IgD-negative memory B cell (primary cell): Measurements from ENCODE around the gene NELFB. TPM values are rescaled to one million over a fixed set of nuclear protein-coding genes. Genes with fewer than 3 reads are reported as not detected.

Experiments
- H3K27ac Mint-ChIP-seq, 3 donors: one replicate each; pipeline ENCODE4 v1.8.0; 2020 to 2022; ENCODE audit warnings: mild to moderate bottlenecking in 3 of 3, mixed read lengths in 3 of 3, moderate library complexity in 1 of 3
- H3K27me3 Mint-ChIP-seq: one replicate; pipeline ENCODE4 v1.8.0; 2021; ENCODE audit warnings: mixed read lengths
- H3K36me3 Mint-ChIP-seq: one replicate; pipeline ENCODE4 v1.8.0; 2020; ENCODE audit warnings: mild to moderate bottlenecking, mixed read lengths
- H3K4me1 Mint-ChIP-seq, 3 donors: one replicate each; pipeline ENCODE4 v1.8.0; 2020 to 2022; ENCODE audit warnings: mixed read lengths in 3 of 3, mild to moderate bottlenecking in 1 of 3
- H3K4me3 Mint-ChIP-seq, 4 donors: one replicate each; pipeline ENCODE4 v1.8.0; 2020 to 2022; ENCODE audit warnings: mild to moderate bottlenecking in 4 of 4, mixed read lengths in 4 of 4, moderate library complexity in 3 of 4
- H3K9me3 Mint-ChIP-seq, 3 donors: one replicate each; pipeline ENCODE4 v1.8.0; 2020 to 2021; ENCODE audit warnings: mixed read lengths in 3 of 3, mild to moderate bottlenecking in 1 of 3
- polyA plus RNA-seq: library from polyadenylated mRNA; unstranded; fragments of 300-500 nt; fragmentation: Illumina TruSeq; gene quantifications from one replicate; pipeline ENCODE4 v1.2.3, GENCODE V29; 2021

NELFB gene
- polyA plus RNA-seq, 1 donor from 2014 or later: 34.2 TPM

DNA sequence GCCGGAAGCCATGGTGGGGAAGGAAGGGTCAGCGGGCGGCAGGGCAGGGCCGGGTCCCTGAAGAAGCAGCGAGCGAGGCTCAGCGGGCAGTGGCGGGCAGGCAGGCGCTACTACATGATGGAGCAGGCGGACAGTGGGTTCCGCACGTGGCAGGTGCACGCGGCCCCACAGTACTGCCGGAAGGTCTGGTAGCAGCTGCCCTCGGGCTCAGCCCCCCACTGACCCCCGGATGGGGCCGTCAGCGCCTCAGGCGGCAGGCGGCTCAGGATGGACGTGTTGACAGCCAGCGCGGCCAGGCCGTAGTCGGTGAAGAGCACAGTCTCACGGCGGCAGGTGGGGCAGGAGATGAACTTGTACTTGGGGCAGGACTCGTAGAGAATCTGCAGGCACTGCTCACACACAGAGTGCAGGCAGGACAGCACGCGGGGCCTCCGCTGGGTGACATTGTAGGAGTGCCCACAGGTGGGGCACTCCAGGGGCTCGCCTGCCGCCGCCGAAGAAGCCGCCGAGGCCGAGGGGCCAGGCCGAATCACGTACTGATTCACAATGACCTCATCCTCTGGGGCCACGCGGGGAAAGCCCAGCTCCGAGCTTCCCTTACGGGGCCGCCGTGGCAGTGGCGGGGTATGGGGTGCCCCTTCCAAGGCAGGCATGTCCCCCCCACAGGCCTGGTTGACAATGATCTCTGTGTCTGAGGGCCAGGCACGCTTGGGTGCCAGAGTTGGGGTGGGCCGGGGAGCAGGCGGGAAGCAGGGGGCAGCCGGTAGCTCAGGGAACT, 34.6 kb upstream of the NELFB start:
- peaks cover 0 to 2% (median 2%) of the 10 kb centered on the region in 3 donors for H3K4me1 Mint-ChIP-seq
- H3K27ac Mint-ChIP-seq: no peak overlapping the region

DNA sequence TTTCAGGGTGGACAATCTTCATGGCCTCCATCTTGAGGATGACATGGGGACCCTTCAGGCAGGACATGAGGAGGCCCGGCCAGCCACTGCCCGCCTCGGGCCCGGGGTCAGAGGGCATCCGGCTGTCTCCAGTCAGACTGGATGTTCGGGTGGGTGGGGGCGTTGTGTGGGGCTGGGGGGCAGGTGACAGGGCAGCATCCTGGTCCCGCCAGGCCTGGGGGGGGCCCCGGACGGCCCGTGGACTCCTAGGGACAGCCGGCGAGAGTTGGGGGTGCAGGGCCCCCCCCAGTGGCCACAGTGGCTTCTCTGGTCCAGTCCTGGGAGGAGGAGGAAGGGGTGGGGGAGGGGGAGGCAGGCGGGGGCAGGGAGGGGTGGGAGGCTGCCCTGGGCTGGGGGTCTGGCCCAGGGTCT, 34.0 kb upstream of the NELFB start:
- H3K4me1 Mint-ChIP-seq: peaks cover 0 to 2% (median 2%) of the 10 kb centered on the region in 3 donors
- peak overlapping the region in 3 of 4 donors; percentile 20 to 46 (median 28) for H3K4me3 Mint-ChIP-seq
- no peaks in the 10 kb centered on the region for H3K36me3 Mint-ChIP-seq
- peaks cover 1% of the 10 kb centered on the region for H3K27me3 Mint-ChIP-seq
- no peaks in the 10 kb centered on the region for H3K9me3 Mint-ChIP-seq
- no peak overlapping the region for H3K27ac Mint-ChIP-seq

More for the DNA sequence above, 34.6 kb upstream of the NELFB start:
- Mint-ChIP-seq H3K36me3 (no peaks in the 10 kb centered on the region), H3K27me3 (peaks cover 1% of the 10 kb centered on the region), H3K9me3 (no peaks in the 10 kb centered on the region), H3K4me3 (peak overlapping the region in 3 of 4 donors; percentile 20 to 57 (median 46))

DNA sequence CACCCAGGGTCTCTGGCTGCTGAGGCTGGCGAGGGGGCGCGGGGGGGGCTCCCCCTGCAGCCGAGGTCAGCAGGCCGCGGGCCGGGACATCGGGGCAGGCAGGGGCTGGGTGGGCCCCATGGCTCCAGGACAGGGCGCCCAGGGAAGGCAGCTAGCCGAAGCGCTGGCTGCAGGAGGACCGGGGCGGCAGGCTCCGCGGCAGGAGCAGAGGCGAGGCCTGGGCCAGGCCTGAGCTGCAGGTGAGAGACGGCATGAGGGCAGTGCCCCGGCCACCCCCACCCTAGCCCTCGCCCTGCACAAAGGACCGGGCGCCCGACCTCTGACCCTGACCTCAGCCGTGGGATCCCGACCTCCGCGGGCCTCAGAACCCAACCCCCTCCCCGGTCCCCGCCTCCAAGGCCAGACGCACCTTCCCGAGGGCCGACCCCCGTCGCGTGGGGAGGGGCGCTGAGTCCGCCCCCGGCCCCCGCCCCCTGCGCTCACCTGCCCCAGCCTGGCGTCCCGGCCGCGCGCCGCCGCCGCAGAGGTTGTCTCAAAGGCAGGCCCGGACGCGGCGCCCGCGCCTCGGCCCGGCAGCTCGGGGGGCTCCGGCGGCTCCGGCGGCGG, 33.5 kb upstream of the NELFB start:
- Mint-ChIP-seq H3K27ac (no peak overlapping the region), H3K4me3 (peak overlapping the region in 1 of 4 donors; percentile 23), H3K4me1 (peaks cover 0 to 2% (median 2%) of the 10 kb centered on the region in 3 donors), H3K36me3 (no peaks in the 10 kb centered on the region), H3K27me3 (peaks cover 1% of the 10 kb centered on the region), H3K9me3 (no peaks in the 10 kb centered on the region)

DNA sequence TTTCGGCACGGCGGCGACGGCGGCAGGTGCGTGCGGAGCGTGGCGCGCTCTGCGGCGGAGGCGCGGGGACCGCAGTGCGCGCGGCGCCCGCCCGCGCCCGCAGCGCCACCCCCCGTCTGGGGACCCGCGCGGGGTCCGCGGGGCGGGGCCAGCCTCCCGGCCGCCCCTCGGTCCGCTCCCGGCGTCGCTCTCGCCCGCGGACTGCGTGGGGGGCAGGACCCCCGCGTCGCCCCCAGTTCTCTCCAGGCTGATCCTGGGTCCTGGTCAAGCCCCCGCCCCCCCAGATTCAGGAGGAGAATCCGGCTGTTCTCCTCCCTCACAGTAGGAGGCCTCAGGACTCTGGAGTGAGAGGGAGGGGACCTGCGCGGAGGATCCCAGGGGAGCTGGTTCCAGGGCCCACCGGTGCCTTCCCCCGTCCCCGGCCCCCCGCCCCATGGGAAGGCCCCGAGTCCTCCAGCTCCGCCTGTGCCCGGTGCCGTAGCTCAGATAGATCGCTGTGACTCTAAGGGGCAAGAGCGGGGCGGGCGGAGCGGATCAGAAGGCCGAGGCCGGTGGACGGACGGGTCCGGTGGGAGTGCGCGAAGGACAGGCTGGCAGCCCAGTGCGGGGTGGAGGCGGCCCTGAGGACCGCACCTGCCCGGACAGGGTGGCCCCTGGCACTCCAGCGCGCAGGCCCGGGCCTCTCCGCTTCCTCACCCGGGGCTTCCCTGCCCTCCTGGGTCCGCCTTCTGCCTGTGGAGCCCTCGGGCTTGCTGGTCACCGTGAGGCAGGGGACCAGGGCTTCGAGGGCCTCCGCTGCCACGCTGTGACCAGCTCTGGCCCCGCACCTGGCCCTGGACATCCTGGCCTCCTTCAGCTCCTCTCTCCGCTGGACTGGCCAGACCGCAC, 32.7 kb upstream of the NELFB start, which contains the start of gene RNF208:
Gene RNF208 (minus strand): TSS at position 51 of the 888 bp plus-strand sequence. CDS start 1,028 bp downstream, outside the sequence.
- Mint-ChIP-seq H3K27me3 (peaks cover 2% of the 10 kb centered on the region), H3K4me3 (peak within 1 kb of the TSS; percentile 76 to 94 (median 88)), H3K9me3 (no peaks in the 10 kb centered on the region), H3K36me3 (no peaks in the 10 kb centered on the region), H3K4me1 (peaks cover 0 to 2% (median 2%) of the 10 kb centered on the region in 3 donors), H3K27ac (peak within 1 kb of the TSS; percentile 50 to 90 (median 78))

DNA sequence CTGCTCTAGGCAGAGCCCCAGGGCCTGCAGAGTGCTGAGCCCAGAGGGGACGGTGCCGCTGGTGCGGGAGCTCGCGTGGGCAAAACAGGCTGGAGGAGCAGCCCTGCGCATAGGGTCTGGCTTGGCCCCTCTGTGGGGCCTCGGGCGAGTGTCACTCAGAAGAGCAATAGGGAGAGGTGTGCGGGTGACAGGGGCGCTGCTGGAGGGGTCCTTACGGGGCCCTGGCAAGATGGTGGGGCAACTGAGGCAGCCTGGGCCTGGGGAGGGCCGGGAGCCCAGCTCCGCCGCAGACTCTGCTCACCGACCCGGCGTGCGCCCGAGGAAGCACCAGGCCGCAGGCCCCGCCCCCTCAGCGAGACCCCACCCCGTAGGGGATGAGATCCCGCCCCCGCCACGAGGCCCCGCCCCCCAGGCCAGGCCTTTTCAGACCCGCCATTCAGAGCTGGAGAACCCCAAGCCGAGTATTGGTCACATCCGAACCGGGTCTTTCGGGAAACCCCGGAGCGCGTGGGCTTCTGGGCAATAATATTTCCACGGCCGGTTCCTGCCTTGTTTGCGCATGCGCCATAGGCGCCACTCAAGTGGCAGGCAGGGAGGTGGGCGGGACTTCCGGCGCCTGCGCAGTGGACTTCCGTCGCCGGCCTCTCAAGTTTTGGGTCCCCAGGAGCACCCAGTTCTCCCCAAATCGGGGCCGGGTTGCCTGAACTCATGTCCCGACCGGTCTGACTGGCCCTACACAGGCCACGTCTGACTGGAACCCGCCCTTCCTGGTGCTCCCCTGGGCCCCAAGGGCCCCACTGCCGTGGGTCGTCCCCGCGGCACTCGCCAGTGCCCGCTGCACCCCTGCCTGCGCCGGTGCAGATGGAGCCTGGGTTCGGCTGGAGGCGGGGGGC, 31.8 kb upstream of the NELFB start:
- no peaks in the 10 kb centered on the region for H3K9me3 Mint-ChIP-seq
- H3K36me3 Mint-ChIP-seq: no peaks in the 10 kb centered on the region
- peaks cover 4% of the 10 kb centered on the region for H3K27me3 Mint-ChIP-seq
- H3K4me3 Mint-ChIP-seq: peak overlapping the region; percentile 76 to 94 (median 88)
- H3K4me1 Mint-ChIP-seq: peaks cover 0 to 4% (median 2%) of the 10 kb centered on the region in 3 donors
- peak overlapping the region; percentile 50 to 90 (median 88) for H3K27ac Mint-ChIP-seq

DNA sequence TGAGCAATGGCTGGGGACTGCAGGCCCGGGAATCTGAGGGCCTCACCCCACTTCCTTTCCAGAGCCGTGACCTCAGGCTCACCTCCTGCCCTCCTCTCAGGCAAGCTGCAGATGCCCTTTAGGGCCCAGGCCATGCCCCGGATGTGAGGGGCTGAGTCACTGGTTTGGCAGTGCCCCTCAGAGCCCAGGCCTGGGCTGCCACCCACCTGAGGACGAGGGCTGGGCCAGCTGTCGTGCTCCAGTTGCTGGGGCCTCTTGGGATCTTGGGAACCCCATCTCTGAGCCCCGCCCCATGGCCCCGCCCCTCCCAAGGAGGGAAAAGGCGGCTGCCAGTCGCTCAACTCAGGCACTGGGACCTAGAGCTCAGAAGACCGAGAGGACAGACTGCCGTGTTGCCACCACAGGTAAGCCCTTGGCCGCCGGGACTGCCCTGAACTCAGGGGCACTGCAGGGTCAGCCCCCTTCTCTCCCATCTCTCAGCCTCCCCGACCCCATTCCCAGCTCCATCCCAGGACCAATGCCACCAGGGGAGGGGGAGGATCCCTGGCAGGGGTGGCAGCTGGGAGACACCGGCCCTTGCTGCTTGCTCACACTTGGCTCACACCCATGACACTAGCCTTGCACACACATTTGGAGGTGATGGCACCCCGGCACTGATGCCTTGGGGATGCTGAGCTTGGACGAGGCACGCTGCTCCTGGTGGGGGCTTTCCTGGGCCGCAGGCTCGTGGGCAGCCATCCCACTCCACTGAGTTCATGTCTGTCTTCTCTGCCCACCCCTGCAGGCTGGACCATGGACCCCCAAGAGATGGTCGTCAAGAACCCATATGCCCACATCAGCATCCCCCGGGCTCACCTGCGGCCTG, 30.1 kb upstream of the NELFB start, which contains the start of gene CYSRT1:
Gene CYSRT1 (plus strand): TSS at position 345 of the 865 bp plus-strand sequence. CDS start 448 bp downstream, at position 793.
- Mint-ChIP-seq H3K9me3 (no peaks in the 10 kb centered on the region), H3K4me3 (peak within 1 kb of the TSS; percentile 76 to 94 (median 88)), H3K27ac (peak within 1 kb of the TSS in 2 of 3 donors; percentile 88 to 90), H3K36me3 (no peaks in the 10 kb centered on the region), H3K4me1 (peaks cover 0 to 4% (median 2%) of the 10 kb centered on the region in 3 donors), H3K27me3 (peaks cover 7% of the 10 kb centered on the region)

DNA sequence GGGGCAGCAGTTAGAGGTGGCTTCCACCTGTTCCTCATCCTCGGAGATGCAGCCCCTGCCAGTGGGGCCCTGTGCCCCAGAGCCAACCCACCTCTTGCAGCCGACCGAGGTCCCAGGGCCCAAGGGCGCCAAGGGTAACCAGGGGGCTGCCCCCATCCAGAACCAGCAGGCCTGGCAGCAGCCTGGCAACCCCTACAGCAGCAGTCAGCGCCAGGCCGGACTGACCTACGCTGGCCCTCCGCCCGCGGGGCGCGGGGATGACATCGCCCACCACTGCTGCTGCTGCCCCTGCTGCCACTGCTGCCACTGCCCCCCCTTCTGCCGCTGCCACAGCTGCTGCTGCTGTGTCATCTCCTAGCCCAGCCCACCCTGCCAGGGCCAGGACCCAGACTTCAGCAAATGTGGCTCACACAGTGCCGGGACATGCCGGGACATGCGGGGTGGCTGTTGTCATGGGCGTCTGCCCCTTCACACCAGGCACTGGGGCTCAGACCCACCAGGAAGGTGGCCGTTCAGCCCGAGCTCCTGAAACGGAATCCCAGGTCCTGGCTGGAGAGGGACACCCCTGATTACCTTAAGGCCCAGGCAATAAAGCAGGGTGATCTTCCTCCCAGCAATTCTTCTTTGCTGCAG, 29.3 kb upstream of the NELFB start:
- Mint-ChIP-seq H3K9me3 (no peaks in the 10 kb centered on the region), H3K27ac (peak overlapping the region in 1 of 3 donors; percentile 18), H3K4me3 (peak overlapping the region in 1 of 4 donors; percentile 34), H3K36me3 (no peaks in the 10 kb centered on the region), H3K4me1 (peaks cover 0 to 4% (median 2%) of the 10 kb centered on the region in 3 donors), H3K27me3 (peaks cover 6% of the 10 kb centered on the region)

DNA sequence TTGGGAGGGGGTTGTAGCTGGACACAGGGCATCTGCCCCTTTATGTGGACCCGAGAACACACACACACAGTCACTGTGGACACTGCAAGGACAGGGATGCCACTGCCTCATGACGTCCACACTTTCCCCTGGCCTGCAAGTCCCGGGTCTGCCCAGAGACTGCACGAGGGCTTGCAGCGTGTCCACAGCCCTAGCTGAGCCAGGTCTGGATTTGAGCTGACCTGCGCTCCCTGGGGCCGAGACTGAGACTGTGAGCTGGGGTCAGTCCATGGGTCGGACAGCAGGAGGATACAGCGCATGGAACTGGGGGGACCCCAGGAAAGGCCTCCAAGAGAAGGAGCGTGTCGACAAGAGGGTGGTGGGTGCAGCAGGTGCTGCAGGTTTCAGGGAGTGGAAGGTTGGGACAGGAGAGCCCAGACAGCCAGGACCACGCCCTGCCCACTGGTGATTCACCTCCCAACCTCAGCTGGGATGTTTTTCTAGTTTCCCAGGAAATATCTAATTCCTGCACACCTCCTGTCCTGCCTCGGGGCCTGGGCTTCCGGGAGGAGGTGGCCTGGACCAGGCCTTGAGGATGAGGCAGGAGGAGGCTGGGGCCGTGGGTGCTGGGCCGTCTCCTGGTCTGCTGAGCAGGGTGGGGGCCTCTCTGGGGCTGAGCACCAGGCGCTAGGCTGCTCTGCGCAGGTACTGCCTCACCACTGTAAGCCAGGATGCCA, 28.6 kb upstream of the NELFB start:
- no peaks in the 10 kb centered on the region for H3K36me3 Mint-ChIP-seq
- H3K4me3 Mint-ChIP-seq: peak overlapping the region in 1 of 4 donors; percentile 17
- peaks cover 6% of the 10 kb centered on the region for H3K27me3 Mint-ChIP-seq
- H3K9me3 Mint-ChIP-seq: no peaks in the 10 kb centered on the region
- peaks cover 0 to 4% (median 2%) of the 10 kb centered on the region in 3 donors for H3K4me1 Mint-ChIP-seq
- peak overlapping the region in 1 of 3 donors; percentile 18 for H3K27ac Mint-ChIP-seq

DNA sequence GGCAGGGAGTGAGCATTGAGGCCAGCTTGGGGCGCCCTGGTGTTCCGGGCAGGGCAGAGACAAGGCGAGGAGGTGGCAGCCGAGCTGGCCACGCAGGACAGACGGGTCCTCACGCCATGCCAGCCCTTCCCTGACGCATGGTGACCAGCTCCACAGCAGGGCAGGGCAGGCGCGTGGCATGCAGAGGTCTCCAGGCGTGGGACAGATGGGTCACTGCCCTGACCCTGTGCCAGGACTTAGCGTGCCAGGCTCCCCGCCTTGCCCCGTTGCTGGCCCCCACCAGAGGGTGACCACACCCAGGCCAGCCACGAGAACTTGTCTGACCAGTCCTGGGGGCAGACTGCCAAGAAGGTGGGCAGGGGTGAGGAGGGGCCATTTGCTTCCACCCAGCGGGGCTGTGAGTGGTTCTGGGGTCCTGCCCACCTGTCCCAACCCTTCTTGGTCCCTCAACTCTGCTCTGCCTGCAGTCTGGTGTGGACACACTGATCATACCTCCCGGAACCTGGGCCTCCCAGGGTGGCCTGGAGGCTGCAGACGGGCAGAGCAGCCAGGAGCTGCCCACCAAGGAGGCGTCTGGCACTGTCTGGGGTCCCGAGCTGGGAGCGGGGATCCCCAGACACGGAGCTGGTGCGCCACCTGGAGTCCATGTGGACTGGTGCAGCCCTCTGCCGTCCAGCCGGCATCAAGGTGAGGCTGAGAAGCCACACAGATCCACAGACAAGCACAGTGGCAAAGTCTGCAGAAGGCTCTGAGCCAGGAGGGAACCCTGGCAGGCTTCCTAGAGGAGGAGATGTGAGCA, 27.9 kb upstream of the NELFB start, which contains the start of gene RNF224:
Gene RNF224 (plus strand): TSS at position 449 of the 799 bp plus-strand sequence. CDS start 834 bp downstream, outside the sequence.
- H3K27ac Mint-ChIP-seq: peak within 1 kb of the TSS; percentile 18 to 72 (median 22)
- H3K9me3 Mint-ChIP-seq: no peaks in the 10 kb centered on the region
- no peaks in the 10 kb centered on the region for H3K36me3 Mint-ChIP-seq
- H3K4me3 Mint-ChIP-seq: peak within 1 kb of the TSS in 3 of 4 donors; percentile 19 to 68 (median 67)
- H3K27me3 Mint-ChIP-seq: peaks cover 6% of the 10 kb centered on the region
- H3K4me1 Mint-ChIP-seq: peaks cover 0 to 4% (median 2%) of the 10 kb centered on the region in 3 donors

DNA sequence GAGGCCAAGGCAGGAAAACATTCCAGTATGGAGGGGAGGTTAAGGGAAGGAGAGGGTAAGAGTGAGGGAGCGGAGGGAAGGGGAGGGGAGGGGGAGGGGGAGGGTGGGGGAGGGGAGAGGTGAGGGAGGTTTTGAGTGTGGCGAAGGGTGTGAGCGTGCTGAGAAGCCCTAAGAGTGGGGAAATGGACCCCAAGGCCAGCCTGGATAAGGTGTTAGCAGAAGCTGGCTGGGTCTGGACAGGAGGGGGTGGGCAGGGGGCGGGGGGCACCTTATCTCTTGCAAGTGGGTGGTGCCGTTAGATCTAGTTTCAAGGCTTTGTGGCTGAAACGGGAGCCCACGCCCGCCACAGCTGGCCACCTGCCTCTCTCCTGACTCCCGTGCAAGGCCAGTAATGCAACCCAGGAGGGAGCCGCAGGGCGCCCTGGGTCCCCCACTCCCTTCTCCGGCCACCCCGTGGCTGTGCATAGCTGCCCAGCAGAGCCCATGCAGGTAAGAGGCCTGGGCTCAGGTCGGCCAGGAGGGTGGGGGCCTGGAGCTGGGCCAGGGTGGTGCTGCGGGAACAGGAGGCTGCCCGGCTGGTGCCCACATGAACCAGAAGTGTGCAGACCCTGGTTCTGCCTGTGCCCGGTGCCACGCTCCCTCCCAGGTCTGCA, 27.1 kb upstream of the NELFB start:
- Mint-ChIP-seq H3K4me1 (peaks cover 0 to 4% (median 2%) of the 10 kb centered on the region in 3 donors), H3K27me3 (peaks cover 6% of the 10 kb centered on the region), H3K9me3 (no peaks in the 10 kb centered on the region), H3K36me3 (no peaks in the 10 kb centered on the region), H3K27ac (peak overlapping the region; percentile 6 to 72 (median 22)), H3K4me3 (peak overlapping the region in 1 of 4 donors; percentile 67)

DNA sequence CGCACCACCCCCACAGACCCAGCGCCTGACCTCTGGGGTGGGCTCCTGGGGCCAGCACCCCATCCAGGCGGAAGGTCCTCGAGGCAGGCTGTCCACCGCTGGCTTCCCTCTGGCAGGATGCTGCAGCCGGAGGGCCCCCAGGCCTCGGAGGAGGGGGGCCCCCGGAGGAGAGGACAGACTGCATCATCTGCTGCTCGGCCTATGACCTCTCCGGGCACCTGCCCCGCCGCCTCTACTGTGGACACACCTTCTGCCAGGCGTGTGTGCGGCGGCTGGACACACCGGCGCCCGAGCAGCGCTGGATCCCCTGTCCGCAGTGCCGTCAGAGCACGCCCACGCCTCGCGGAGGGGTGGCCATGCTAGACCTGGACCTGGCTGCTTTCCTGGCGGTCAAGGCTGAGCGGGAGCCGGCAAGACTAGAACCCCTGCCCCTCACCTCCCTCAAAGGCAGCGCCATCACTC, 26.6 kb upstream of the NELFB start:
- peaks cover 6% of the 10 kb centered on the region for H3K27me3 Mint-ChIP-seq
- no peak overlapping the region for H3K4me3 Mint-ChIP-seq
- H3K36me3 Mint-ChIP-seq: no peaks in the 10 kb centered on the region
- no peak overlapping the region for H3K27ac Mint-ChIP-seq
- no peaks in the 10 kb centered on the region for H3K9me3 Mint-ChIP-seq
- H3K4me1 Mint-ChIP-seq: peaks cover 0 to 4% (median 2%) of the 10 kb centered on the region in 3 donors
